HG02623 (cell line): ENCODE measurements around the gene SHC3.

Source experiments
- ATAC-seq: cut with Tn5 transposase; IDR thresholded peaks from one replicate; pipeline ENCODE4 v1.9.1; 2021; ENCODE audit warnings: moderate library complexity; ENCODE audit not compliant: unreplicated experiment

SHC3 gene

GRCh38 chr9:89059925-89060506, 118.6 kb downstream of the SHC3 start:
- ATAC-seq, result no peak

DNA sequence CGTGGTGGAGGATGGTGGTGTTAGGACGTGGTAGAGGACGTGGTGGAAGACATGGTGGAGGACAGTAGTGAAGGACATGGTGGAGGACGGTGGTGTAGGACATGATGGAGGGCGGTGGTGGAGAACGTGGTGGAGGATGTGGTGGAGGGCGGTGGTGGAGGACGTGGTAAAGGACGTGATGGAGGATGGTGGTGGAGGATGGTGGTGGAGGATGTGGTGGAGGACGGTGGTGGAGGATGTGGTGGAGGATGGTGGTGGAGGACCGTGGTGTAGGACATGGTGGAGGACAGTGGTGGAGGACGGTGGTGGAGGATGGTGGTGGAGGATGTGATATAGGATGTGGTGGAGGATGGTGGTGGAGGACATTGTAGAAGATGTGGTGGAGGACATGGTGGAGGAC, 119.7 kb downstream of the SHC3 start:
- no peak for ATAC-seq

DNA sequence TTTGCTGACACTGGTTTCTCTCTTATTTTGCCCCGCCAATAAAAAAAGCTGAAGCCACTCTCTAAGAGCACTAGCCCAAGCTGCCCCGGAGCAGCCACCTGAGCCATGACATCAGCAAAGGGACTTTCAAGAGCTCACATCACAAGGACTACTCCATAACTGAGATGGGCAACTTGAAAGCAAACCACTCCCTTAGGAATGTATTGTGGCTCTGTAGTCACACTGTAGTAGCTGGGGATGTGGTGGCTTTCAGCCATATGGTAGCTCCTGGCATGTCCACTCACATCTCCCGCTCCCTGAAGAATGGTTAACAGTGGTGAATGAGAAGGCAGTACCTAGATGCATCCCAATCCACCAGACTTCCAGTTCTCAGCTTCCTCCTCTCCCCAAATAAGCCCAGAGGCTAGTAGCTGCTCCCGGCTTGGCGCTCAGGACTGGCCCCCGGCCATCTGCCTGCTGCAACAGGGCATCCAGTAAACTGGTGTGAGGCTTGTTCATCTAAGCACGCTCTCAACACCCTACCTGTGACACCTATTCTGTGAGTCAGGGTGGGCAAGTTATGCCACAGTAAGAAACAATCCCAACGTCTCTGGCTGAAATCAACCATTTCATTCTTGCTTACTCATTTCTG, 123.6 kb downstream of the SHC3 start:
- ATAC-seq, result no peak

- no peak for ATAC-seq
These were observed 125.3 kb downstream of the SHC3 start for GRCh38 chr9:89053301-89053700.

- ATAC-seq, result no peak
These were observed 126.0 kb downstream of the SHC3 start for GRCh38 chr9:89052470-89053097.

DNA sequence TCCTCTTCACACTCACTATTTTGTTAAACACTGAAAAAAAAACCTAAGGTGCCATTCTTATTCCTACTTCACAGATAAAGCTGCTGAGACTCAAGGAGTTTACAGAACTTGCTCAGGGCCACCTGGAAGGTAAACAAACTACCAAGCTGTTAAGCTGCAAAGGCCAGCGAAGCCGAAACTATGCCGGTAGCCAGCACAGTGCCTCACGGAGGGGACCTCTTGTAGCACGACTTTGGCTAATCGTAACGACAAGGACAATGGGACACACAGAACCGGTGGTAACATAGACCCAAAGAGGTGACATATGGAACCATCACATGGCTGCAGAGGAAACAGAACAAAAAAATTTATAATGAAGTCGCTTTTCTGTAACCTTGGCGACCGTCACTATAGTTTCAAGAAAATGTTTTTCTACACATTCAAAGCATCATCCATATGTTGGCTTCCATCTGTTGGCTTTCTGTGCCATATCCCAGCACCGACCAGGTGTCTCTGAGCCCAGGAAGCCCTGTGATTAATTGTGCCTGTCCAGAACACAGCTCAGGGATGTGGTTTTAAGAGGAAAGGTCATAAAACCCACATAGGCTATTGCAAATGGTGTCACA, 127.1 kb downstream of the SHC3 start:
- ATAC-seq, result no peak

DNA sequence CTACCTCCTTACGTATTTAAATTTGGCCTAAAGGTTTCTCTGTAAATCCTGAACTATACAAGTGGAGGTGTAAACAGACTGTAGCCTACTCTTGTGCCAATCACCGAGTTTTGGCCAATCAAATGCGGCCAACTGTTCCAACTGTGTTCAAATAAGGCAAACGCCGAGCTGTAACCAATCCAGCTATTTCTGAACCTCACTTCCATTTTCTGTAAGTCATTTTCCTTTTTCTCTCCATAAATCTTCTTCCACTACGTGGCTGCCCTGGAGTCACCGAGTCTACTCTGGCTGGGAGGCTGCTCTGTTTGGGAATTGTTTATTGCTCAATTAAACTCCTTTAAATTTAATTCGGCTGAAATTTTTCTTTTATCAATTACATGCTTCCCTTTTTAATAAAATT, 129.0 kb downstream of the SHC3 start:
- no peak for ATAC-seq

GRCh38 chr9:89048616-89049015, 130.0 kb downstream of the SHC3 start:
- no peak for ATAC-seq

DNA sequence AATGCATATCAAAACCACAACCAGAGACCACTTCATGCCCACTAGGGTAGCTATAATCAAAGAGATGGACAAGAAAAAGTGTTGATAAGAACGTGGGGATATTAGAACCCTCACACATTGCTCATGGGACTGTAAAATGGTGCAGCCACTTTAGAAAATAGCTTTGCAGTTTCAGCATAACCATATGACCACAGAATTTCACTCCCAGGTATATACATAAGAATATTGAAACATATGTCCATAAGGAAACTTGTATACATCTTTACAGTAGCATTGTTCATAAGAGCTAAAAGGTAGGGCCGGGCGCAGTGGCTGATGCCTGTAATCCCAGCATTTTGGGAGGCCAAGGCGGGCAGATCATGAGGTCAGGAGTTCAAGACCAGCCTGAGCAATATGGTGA, 131.0 kb downstream of the SHC3 start:
- ATAC-seq, result no peak

GRCh38 chr9:89046832-89047231, 131.8 kb downstream of the SHC3 start:
- no peak for ATAC-seq

- no peak for ATAC-seq
These were observed 133.7 kb downstream of the SHC3 start for GRCh38 chr9:89044881-89045280.

GRCh38 chr9:89044104-89044503, 134.5 kb downstream of the SHC3 start:
- no peak for ATAC-seq

DNA sequence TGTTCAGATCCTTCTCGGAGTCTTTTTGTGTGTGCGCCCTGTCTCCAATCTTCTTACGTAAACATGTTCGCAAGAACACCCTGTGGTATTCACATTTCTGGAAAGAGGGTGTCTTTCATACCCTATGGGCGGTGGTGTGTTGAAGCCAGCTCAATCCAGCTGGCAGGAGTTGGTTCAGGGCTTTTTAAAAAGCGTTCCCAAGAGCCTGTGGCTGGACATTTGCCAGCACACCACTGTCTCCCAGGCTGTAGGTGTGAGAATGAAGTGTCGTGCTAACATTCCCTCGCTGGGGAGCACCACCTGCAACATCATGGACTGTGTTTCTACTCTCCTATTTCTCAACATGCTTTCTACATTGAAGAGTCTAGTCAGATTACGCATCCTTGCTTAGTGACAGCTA, 135.6 kb downstream of the SHC3 start:
- no peak for ATAC-seq

DNA sequence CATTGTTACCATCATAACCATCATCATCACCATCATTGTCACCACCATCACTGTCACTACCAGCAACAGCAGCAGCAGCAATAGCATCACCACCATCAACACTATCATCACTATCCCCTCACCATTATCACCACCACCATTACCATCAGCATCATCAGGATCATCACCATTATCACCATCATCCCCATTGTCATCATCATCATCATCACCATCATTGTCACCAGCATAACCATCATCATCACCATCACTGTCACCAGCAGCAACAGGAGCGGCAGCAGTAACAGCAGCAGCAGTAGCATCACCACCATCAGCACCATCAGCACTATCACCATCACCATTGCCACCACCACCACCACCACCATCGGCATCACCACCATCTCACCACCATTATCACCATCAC, 139.0 kb downstream of the SHC3 start:
- no peak for ATAC-seq

- ATAC-seq, result no peak
These were observed 139.5 kb downstream of the SHC3 start for GRCh38 chr9:89039104-89039465.

DNA sequence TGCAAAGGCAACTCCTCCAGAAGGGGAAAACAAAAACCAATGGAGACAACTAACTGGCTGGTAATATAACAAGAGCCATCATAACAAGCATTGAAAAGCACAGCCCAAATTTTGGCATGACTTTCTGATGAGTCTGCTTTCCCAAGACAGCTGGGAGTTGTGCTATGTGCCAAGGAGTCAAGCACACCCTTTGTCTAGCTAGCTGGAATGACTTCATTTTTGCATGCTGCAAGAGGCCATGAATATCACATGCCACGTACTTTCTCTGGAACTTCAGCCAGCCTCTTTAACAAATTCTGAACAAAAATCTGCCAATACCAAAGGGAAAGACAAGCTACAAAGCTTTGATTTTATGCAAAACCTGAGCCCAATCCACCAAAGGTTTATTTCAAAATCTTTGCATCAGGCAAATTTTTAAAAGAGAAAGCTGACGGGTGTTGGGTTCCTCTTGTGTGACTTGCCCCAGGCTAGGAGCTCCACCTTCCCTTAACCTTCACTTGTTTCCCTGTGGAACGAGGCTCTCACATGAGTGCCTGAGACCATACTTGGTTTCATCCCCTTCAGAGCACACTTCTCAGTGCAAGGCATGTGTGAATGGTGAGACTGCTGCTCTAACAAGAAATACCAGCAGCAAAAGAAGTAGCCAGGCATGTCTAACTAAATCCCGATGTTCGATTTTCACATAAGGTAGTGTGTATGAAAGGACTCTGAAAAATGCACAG, 140.1 kb downstream of the SHC3 start:
- no peak for ATAC-seq

DNA sequence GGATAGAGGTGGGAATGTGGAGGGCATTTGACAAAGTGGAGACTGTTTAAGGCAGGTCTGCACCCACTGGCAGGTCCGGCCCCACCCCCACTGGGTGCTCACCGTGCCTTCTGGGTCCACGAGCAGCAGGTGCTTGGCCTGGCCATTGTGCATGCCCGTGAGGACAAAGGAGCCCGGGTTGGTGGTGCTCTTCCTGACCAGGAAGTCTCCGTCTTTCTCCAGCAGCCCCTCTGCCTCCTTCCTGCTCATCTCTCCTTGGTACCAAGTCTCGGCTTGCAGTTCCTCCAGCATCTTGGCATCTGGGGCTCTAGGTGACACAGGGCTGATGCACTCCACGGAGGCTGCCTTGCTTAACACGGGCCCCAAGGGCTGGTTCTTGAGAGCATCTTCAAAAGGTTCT, 140.7 kb downstream of the SHC3 start:
- no peak for ATAC-seq

DNA sequence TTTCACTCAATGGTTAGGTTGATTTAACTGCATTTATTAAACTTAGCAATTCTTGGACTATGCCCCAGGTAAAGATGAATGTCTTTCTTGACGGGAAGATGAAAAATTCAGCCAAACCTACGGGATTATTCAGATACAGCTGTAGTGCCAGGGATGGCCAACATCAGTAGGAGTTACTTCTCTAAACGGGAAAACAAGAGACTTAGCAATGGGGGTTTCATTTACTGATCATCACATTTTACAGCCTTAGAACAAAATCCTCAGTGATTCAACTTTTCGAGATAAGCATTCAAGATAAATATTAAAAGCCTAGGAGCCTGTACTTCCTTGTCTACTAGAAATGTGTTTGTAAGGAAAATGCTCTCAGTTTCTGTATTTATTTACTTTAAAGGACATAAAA, 141.3 kb downstream of the SHC3 start:
- ATAC-seq, result no peak

- no peak for ATAC-seq
These were observed 141.7 kb downstream of the SHC3 start for GRCh38 chr9:89036891-89037290.

DNA sequence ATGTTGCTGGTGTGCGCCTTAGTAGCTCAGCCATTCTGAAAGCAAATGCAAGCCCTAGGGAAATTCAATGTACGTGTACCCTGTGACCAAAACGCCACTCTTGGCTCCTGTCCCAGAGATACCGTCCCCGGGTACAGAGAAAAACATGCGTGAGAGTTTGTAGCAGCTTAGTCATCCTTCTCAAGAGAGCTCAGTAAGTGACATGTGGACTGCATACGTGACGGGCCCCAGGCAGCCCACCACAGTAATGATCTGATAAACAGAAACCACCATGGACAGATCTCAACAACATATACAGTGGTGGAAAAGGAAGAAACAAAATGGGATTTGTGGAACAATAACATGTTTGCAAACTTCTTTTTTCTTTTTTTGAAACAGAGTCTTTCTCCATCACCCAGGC, 142.2 kb downstream of the SHC3 start:
- no peak for ATAC-seq

DNA sequence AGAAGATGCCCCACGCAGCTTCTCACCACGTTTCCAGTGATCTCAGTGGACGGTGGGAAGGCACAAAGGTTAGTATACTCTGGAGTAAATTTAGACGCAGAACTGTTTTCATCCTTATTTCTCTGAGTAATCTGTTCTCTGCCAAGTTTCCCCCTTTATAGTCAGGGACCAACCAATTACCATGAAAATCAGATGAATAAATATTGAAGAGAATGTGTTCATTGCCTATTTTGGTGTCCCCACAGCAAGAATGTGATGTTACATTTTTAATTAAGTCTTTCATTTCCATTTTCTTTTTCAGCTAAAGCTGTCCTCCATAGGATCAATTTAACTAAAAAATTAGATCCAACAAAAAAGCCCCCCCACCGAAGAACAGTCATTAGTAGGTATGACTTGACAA, 146.0 kb downstream of the SHC3 start:
- ATAC-seq, result no peak

GRCh38 chr9:89032173-89032572, 146.4 kb downstream of the SHC3 start:
- no peak for ATAC-seq
